Activated naive CD4-positive, alpha-beta T cell treated with anti-CD3 and anti-CD28 coated beads, Interleukin-2, amount 50 U/mL, for 72 hours (primary cell): ENCODE measurements around the gene ERO1A. TPM values are rescaled to one million over a fixed set of nuclear protein-coding genes. Genes with fewer than 3 reads are reported as not detected.
A peak's percentile ranks its signal among the peaks of the same experiment; 100 is the strongest.

ENCODE experiments used
- ATAC-seq, 2 donors: fragments of 150-1000 bp; cut with Tn5 transposase; 2 replicates each; pipeline ENCODE4 v1.10.0; 2021; ENCODE audit warnings: mild to moderate bottlenecking in 2 of 2, moderate library complexity in 2 of 2
- DNase-seq, 2 donors: peaks; one replicate each; pipeline ENCODE4 v3.0.0; 2021 to 2022; ENCODE audit warnings: low spot score in 2 of 2
- H3K27ac Mint-ChIP-seq, 2 donors: one replicate each; pipeline ENCODE4 v1.8.0; 2022; ENCODE audit warnings: mild to moderate bottlenecking in 2 of 2, mixed read lengths in 2 of 2
- H3K36me3 Mint-ChIP-seq, 2 donors: one replicate each; pipeline ENCODE4 v1.8.0; 2022; ENCODE audit warnings: mixed read lengths in 2 of 2
- H3K9me3 Mint-ChIP-seq, 2 donors: one replicate each; pipeline ENCODE4 v1.8.0; 2022; ENCODE audit warnings: mixed read lengths in 2 of 2
- total RNA-seq, 2 donors: library from RNA; stranded (reverse); gene quantifications; one replicate each; pipeline ENCODE4 v1.2.3, GENCODE V29; 2022

ERO1A gene
- total RNA-seq, 2 donors from 2014 or later, result 95.7 to 205 TPM

GRCh38 chr14:52706724-52707706 is 11.7 kb upstream of the ERO1A start, which contains the start of gene PSMC6:
Gene PSMC6, plus strand, starts transcription at chr14:52707200. Its CDS starts 20 bp downstream, at chr14:52707220.
- peaks cover 15 to 54% of the 10 kb centered on the region in 2 donors for H3K36me3 Mint-ChIP-seq
- ATAC-seq (peak; percentile 93 to 99), DNase-seq (peak; percentile 88 to 89)
- H3K9me3 Mint-ChIP-seq, result no peaks in the 10 kb centered on the region
- peak within 1 kb of the TSS; percentile 97 to 98 for H3K27ac Mint-ChIP-seq

- peak in 1 of 2 donors; percentile 27 for DNase-seq
- peak; percentile 59 to 65 for ATAC-seq
- peaks cover 15 to 48% of the 10 kb centered on the region in 2 donors for H3K36me3 Mint-ChIP-seq
- no peaks in the 10 kb centered on the region for H3K9me3 Mint-ChIP-seq
- peak overlapping the region; percentile 97 to 98 for H3K27ac Mint-ChIP-seq
Observed at GRCh38 chr14:52706286-52706685, 10.9 kb upstream of the ERO1A start.

GRCh38 chr14:52703664-52704063 is 8.3 kb upstream of the ERO1A start:
- Mint-ChIP-seq H3K9me3 (no peaks in the 10 kb centered on the region), H3K27ac (no peak overlapping the region), H3K36me3 (peaks cover 15 to 25% of the 10 kb centered on the region in 2 donors)
- DNase-seq (no peak), ATAC-seq (no peak)

- DNase-seq (no peak), ATAC-seq (no peak)
- Mint-ChIP-seq H3K36me3 (peaks cover 12 to 21% of the 10 kb centered on the region in 2 donors), H3K27ac (no peak overlapping the region), H3K9me3 (no peaks in the 10 kb centered on the region)
Observed at GRCh38 chr14:52703225-52703624, 7.9 kb upstream of the ERO1A start.

GRCh38 chr14:52701223-52701622 is 5.9 kb upstream of the ERO1A start:
- no peak for DNase-seq
- no peaks in the 10 kb centered on the region for H3K9me3 Mint-ChIP-seq
- peaks cover 0 to 1% of the 10 kb centered on the region in 2 donors for H3K36me3 Mint-ChIP-seq
- H3K27ac Mint-ChIP-seq, result no peak overlapping the region
- peak; percentile 29 to 44 for ATAC-seq

- H3K36me3 Mint-ChIP-seq, result no peaks in the 10 kb centered on the region
- DNase-seq, result no peak
Observed at GRCh38 chr14:52700701-52701172, 5.4 kb upstream of the ERO1A start.

GRCh38 chr14:52694761-52695480 is 437 bp downstream of the ERO1A start:
- Mint-ChIP-seq H3K9me3 (no peaks in the 10 kb centered on the region), H3K36me3 (peaks cover 9 to 38% of the 10 kb centered on the region in 2 donors), H3K27ac (peak overlapping the region; percentile 90 to 98)
- peak; percentile 56 to 67 for ATAC-seq
- peak; percentile 49 to 72 for DNase-seq

More at GRCh38 chr14:52700701-52701172, 5.4 kb upstream of the ERO1A start:
- Mint-ChIP-seq H3K9me3 (no peaks in the 10 kb centered on the region), H3K27ac (no peak overlapping the region)
- no peak for ATAC-seq

GRCh38 chr14:52693532-52693931 is 1.8 kb downstream of the ERO1A start:
- H3K9me3 Mint-ChIP-seq, result no peaks in the 10 kb centered on the region
- ATAC-seq, result no peak

GRCh38 chr14:52693036-52693435 is 2.3 kb downstream of the ERO1A start:
- Mint-ChIP-seq H3K9me3 (no peaks in the 10 kb centered on the region), H3K27ac (peak overlapping the region; percentile 9 to 72), H3K36me3 (peaks cover 9 to 38% of the 10 kb centered on the region in 2 donors)
- DNase-seq (no peak), ATAC-seq (no peak)

More at GRCh38 chr14:52693532-52693931, 1.8 kb downstream of the ERO1A start:
- Mint-ChIP-seq H3K36me3 (peaks cover 9 to 38% of the 10 kb centered on the region in 2 donors), H3K27ac (peak overlapping the region; percentile 72 to 90)
- no peak for DNase-seq

- Mint-ChIP-seq H3K36me3 (peaks cover 9 to 38% of the 10 kb centered on the region in 2 donors), H3K9me3 (no peaks in the 10 kb centered on the region), H3K27ac (peak overlapping the region in 1 of 2 donors; percentile 9)
- no peak for DNase-seq
- ATAC-seq, result no peak
Observed at GRCh38 chr14:52692248-52692962, 3.0 kb downstream of the ERO1A start.

GRCh38 chr14:52690983-52691760 is 4.2 kb downstream of the ERO1A start:
- Mint-ChIP-seq H3K9me3 (no peaks in the 10 kb centered on the region), H3K36me3 (peaks cover 9 to 38% of the 10 kb centered on the region in 2 donors), H3K27ac (no peak overlapping the region)
- DNase-seq, result no peak
- ATAC-seq, result no peak

- peak overlapping the region in 1 of 2 donors; percentile 12 for H3K27ac Mint-ChIP-seq
- H3K36me3 Mint-ChIP-seq, result no peaks in the 10 kb centered on the region
- H3K9me3 Mint-ChIP-seq, result no peaks in the 10 kb centered on the region
- ATAC-seq, result no peak
- DNase-seq, result no peak
Observed at GRCh38 chr14:52686176-52686575, 9.2 kb downstream of the ERO1A start.

- no peaks in the 10 kb centered on the region for H3K36me3 Mint-ChIP-seq
- ATAC-seq, result no peak
- no peak for DNase-seq
- H3K9me3 Mint-ChIP-seq, result no peaks in the 10 kb centered on the region
- peak overlapping the region in 1 of 2 donors; percentile 66 for H3K27ac Mint-ChIP-seq
Observed at GRCh38 chr14:52683985-52684520, 11.3 kb downstream of the ERO1A start.

- peaks cover 4 to 17% of the 10 kb centered on the region in 2 donors for H3K36me3 Mint-ChIP-seq
- ATAC-seq (no peak), DNase-seq (no peak)
- H3K27ac Mint-ChIP-seq, result peak overlapping the region in 1 of 2 donors; percentile 14
- H3K9me3 Mint-ChIP-seq, result no peaks in the 10 kb centered on the region
Observed at GRCh38 chr14:52678591-52678990, 16.8 kb downstream of the ERO1A start.

GRCh38 chr14:52663850-52664249 is 31.5 kb downstream of the ERO1A start:
- DNase-seq (no peak), ATAC-seq (no peak)
- Mint-ChIP-seq H3K27ac (no peak overlapping the region), H3K9me3 (no peaks in the 10 kb centered on the region), H3K36me3 (peaks cover 8 to 23% of the 10 kb centered on the region in 2 donors)
